Gastrocnemius medialis (tissue), 4 donors: ENCODE data around the gene PHOX2A. TPM values are rescaled to one million over a fixed set of nuclear protein-coding genes. Genes with fewer than 3 reads are reported as not detected.

Experiments used
- ATAC-seq, 2 donors: fragments of 150-250 bp; one replicate each; pipeline ENCODE4 v1.9.1; 2016
- DNase-seq, 2 donors: peaks; one replicate each; pipeline ENCODE4 v3.0.0-alpha.2; 2019
- H3K27ac ChIP-seq, 4 donors: fragments of 200-600 bp; sonication (generic); 1 replicate in 1 of 4; 2 replicates in 3 of 4; pipeline ENCODE4 v1.5.1; 2016 to 2018; ENCODE audit warnings: mild to moderate bottlenecking in 2 of 4, moderate library complexity in 1 of 4
- H3K27me3 ChIP-seq, 3 donors: fragments of 200-600 bp; sonication (generic) in 2 of 3; 1 replicate in 1 of 3; 2 replicates in 2 of 3; pipeline versions ENCODE4 v1.5.1 to v1.6.0; 2016 to 2019; ENCODE audit warnings: mild to moderate bottlenecking in 1 of 3, moderate library complexity in 1 of 3
- H3K36me3 ChIP-seq, 2 donors: fragments of 200-600 bp; sonication (generic) in 1 of 2; one replicate each; pipeline ENCODE4 v1.5.1; 2017 to 2018
- H3K4me1 ChIP-seq, 2 donors: fragments of 200-600 bp; sonication (generic) in 1 of 2; one replicate each; pipeline ENCODE4 v1.5.1; 2016 to 2017; ENCODE audit warnings: mild to moderate bottlenecking in 2 of 2
- H3K4me3 ChIP-seq, 4 donors: fragments of 200-600 bp; sonication (generic) in 3 of 4; 1 replicate in 1 of 4; 2 replicates in 3 of 4; pipeline ENCODE4 v1.5.1; 2016 to 2019; ENCODE audit warnings: mild to moderate bottlenecking in 2 of 4
- H3K9me3 ChIP-seq, 3 donors: fragments of 200-600 bp; sonication (generic) in 2 of 3; 1 replicate in 1 of 3; 2 replicates in 2 of 3; pipeline ENCODE4 v1.5.1; 2016 to 2019
- POLR2A ChIP-seq, 2 donors: fragments of 450-650 bp; IDR thresholded peaks; one replicate each; pipeline ENCODE4 v1.6.1; 2017; ENCODE audit warnings: antibody characterized with exemption in 2 of 2, mild to moderate bottlenecking in 2 of 2, moderate library complexity in 2 of 2
- in situ Hi-C, 4 donors: fragments of 200-750 bp; cut with MboI; loops; one replicate each; pipeline versions ENCODE4 v1.15.0 to v1.8.0; 2017; ENCODE audit warnings: low sequenced_read_pairs in 4 of 4
- intact Hi-C: fragments of 100-400 bp; cut with DNase I; formaldehyde crosslinking; loops from one replicate; pipeline ENCODE4 v1.15.1; 2023; ENCODE audit warnings: low total_unique reads
- total RNA-seq, 4 donors: library from RNA; depleted of rRNA; stranded (reverse); fragments of >200 nt; gene quantifications; one replicate each; pipeline versions ENCODE4 v1.1.0 to v1.2.3, GENCODE V29; 2016
- TF ChIP-seq, protein P1 (sequence below), 5 experiments: fragments of 450-650 bp in 3 of 5; fragments of 200-600 bp in 2 of 5; sonication (generic) in 2 of 5; IDR thresholded peaks in 4 of 5; conservative IDR thresholded peaks in 1 of 5; 1 replicate in 4 of 5; 2 replicates in 1 of 5; pipeline ENCODE4 v1.5.1; 2016 to 2019; ENCODE audit warnings: antibody characterized with exemption in 5 of 5, mild to moderate bottlenecking in 3 of 5, moderate library complexity in 3 of 5

PHOX2A gene
- total RNA-seq, 4 donors from 2014 or later = not detected

- intact Hi-C loops = no loop called here
- TF ChIP-seq, protein P1, sequence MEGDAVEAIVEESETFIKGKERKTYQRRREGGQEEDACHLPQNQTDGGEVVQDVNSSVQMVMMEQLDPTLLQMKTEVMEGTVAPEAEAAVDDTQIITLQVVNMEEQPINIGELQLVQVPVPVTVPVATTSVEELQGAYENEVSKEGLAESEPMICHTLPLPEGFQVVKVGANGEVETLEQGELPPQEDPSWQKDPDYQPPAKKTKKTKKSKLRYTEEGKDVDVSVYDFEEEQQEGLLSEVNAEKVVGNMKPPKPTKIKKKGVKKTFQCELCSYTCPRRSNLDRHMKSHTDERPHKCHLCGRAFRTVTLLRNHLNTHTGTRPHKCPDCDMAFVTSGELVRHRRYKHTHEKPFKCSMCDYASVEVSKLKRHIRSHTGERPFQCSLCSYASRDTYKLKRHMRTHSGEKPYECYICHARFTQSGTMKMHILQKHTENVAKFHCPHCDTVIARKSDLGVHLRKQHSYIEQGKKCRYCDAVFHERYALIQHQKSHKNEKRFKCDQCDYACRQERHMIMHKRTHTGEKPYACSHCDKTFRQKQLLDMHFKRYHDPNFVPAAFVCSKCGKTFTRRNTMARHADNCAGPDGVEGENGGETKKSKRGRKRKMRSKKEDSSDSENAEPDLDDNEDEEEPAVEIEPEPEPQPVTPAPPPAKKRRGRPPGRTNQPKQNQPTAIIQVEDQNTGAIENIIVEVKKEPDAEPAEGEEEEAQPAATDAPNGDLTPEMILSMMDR (IDR thresholded peaks at IDR 0.05 in 4 of 5, conservative IDR thresholded peaks at IDR 0.05 in 1 of 5) = no peak
- TF ChIP-seq POLR2A (IDR thresholded peaks at IDR 0.05) = no peak
Measured at GRCh38 chr11:72245263-72245816, 1.4 kb upstream of the PHOX2A start.

DNA sequence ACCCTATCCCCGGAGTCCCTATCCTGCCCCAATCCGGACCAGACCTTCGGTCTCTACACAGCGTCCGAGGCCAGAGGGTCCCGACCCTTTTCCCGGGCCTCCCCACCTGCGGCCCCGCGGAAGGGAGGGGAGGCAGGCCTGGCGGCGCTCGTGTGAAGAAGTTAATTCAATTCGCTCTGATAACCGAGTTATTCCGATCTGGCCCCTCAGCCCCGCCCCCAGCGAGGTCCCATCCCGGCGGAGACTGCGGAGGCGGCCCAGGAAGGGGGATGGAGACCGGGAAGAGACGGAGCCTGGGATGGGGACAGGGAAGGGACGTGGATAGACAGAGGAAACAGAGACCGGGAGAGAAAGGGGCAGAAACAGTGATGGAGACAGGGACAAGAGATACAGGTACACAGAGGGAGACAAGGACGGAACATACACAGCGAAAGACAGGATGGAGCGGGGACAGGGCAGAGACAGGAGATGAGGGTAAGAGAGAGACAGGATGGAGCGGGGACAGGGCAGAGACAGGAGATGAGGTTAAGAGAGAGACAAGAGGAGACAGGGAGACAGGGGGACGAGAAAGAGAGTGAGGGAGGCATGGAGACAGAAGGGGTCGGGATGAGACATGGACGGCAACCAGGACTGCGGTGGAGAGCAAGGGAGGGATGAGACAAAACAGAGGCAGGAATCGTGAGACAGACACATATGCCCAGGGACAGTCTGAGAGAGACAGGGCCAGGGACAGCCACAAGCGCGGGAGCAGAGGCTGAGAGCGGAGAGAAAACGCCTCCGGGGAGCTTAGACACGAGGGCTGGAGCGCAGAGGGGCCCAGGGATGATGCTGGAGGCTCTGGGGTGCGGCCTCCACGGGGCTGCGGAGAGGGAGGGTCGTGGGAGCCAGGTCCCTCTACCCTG is 636 bp upstream of the PHOX2A start:
- no peak for ATAC-seq
- H3K4me1 ChIP-seq = peaks cover 4 to 8% of the 10 kb centered on the region in 2 donors
- H3K27me3 ChIP-seq = peaks cover 46 to 59% (median 58%) of the 10 kb centered on the region in 3 donors
- intact Hi-C loops (loop anchor here (5.0 kb wide), 1 partner anchor 188 kb away; the partner anchor contains the start of gene CLPB), in situ Hi-C loops (no loop called here)
- no peak for TF ChIP-seq POLR2A (IDR thresholded peaks at IDR 0.05)
- TF ChIP-seq, protein P1 (IDR thresholded peaks at IDR 0.05 in 4 of 5, conservative IDR thresholded peaks at IDR 0.05 in 1 of 5) = no peak
- peak overlapping the region in 2 of 4 donors; percentile 5 to 21 for H3K4me3 ChIP-seq
- no peaks in the 10 kb centered on the region for H3K9me3 ChIP-seq
- no peak for DNase-seq
- no peaks in the 10 kb centered on the region for H3K36me3 ChIP-seq
- H3K27ac ChIP-seq = no peak overlapping the region

More at GRCh38 chr11:72245263-72245816, 1.4 kb upstream of the PHOX2A start:
- no peak for ATAC-seq
- Histone ChIP-seq H3K9me3 (no peaks in the 10 kb centered on the region), H3K4me3 (no peak overlapping the region), H3K27ac (no peak overlapping the region), H3K4me1 (peaks cover 4 to 6% of the 10 kb centered on the region in 2 donors), H3K36me3 (no peaks in the 10 kb centered on the region), H3K27me3 (peaks cover 46 to 59% (median 58%) of the 10 kb centered on the region in 3 donors)
- in situ Hi-C loops = no loop called here
- DNase-seq = no peak

- intact Hi-C loops (loop anchor here (5.0 kb wide), 1 partner anchor 189 kb away; the partner anchor contains the start of gene CLPB), in situ Hi-C loops (no loop called here)
- no peak overlapping the region for H3K4me3 ChIP-seq
- DNase-seq (no peak), ATAC-seq (no peak)
- no peak overlapping the region for H3K27ac ChIP-seq
- no peaks in the 10 kb centered on the region for H3K36me3 ChIP-seq
- no peak for TF ChIP-seq POLR2A (IDR thresholded peaks at IDR 0.05)
- TF ChIP-seq, protein P1 (IDR thresholded peaks at IDR 0.05 in 4 of 5, conservative IDR thresholded peaks at IDR 0.05 in 1 of 5) = no peak
- no peaks in the 10 kb centered on the region for H3K9me3 ChIP-seq
- H3K4me1 ChIP-seq = peaks cover 10 to 16% of the 10 kb centered on the region in 2 donors
- H3K27me3 ChIP-seq = peaks cover 46 to 59% (median 58%) of the 10 kb centered on the region in 3 donors
Measured at GRCh38 chr11:72243173-72244059, 560 bp downstream of the PHOX2A start.

GRCh38 chr11:72242141-72242540 is 1.8 kb downstream of the PHOX2A start:
- Histone ChIP-seq H3K9me3 (no peaks in the 10 kb centered on the region), H3K27me3 (peaks cover 45 to 57% (median 50%) of the 10 kb centered on the region in 3 donors), H3K36me3 (peaks cover 0 to 7% of the 10 kb centered on the region in 2 donors), H3K4me1 (peaks cover 10 to 16% of the 10 kb centered on the region in 2 donors), H3K27ac (no peak overlapping the region), H3K4me3 (no peak overlapping the region)
- DNase-seq (no peak), ATAC-seq (no peak)
- intact Hi-C loops = loop anchor here (5.0 kb wide), 1 partner anchor 190 kb away; the partner anchor contains the start of gene CLPB
- no peak for TF ChIP-seq POLR2A (IDR thresholded peaks at IDR 0.05)
- TF ChIP-seq, protein P1 (IDR thresholded peaks at IDR 0.05 in 4 of 5, conservative IDR thresholded peaks at IDR 0.05 in 1 of 5) = no peak
- in situ Hi-C loops = no loop called here
